Measurements from ENCODE around the gene FOXE1.

DNA sequence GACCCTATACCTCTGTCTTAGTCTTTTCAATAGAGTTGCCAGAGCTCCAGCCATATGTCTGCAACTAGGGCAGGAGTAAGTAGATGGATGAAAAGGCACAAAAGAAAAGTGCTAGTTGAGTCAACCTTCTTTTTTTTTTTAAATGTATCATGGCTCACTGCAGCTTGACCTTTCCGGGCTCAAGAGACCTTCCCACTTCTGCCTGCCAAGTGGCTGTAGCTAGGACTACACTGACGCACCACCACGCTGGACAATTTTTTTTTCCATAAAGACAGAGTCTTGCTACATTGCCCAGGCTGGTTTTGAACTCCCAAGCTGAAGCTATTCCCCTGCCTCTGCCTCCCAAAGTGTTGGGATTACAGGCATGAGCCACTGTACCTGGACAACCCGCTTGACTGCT, 27.3 kb downstream of the FOXE1 start:
- TF ChIP-seq POLR2A (IDR thresholded peaks at IDR 0.05), result no peak
- TF ChIP-seq POLR2AphosphoS5 (IDR thresholded peaks at IDR 0.05), result no peak
- TF ChIP-seq, protein P1, sequence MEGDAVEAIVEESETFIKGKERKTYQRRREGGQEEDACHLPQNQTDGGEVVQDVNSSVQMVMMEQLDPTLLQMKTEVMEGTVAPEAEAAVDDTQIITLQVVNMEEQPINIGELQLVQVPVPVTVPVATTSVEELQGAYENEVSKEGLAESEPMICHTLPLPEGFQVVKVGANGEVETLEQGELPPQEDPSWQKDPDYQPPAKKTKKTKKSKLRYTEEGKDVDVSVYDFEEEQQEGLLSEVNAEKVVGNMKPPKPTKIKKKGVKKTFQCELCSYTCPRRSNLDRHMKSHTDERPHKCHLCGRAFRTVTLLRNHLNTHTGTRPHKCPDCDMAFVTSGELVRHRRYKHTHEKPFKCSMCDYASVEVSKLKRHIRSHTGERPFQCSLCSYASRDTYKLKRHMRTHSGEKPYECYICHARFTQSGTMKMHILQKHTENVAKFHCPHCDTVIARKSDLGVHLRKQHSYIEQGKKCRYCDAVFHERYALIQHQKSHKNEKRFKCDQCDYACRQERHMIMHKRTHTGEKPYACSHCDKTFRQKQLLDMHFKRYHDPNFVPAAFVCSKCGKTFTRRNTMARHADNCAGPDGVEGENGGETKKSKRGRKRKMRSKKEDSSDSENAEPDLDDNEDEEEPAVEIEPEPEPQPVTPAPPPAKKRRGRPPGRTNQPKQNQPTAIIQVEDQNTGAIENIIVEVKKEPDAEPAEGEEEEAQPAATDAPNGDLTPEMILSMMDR (IDR thresholded peaks at IDR 0.05), result no peak
